IPS DF 4.7 (cell line): ENCODE measurements around the gene MRPL44.
"Not testable (repeated sequence)": the region's sequence is repeated elsewhere in the genome, so short reads cannot be mapped to it uniquely, and the experiment has no call there.

ENCODE experiments used
- DNase-seq: peaks from one replicate; pipeline ENCODE4 v3.0.0-alpha.2; 2013; ENCODE audit warnings: low spot score; ENCODE audit errors: extremely low read depth

MRPL44 gene

GRCh38 chr2:223936862-223937326, 20.4 kb upstream of the MRPL44 start:
- DNase-seq, result no peak

- DNase-seq, result no peak
Observed at GRCh38 chr2:223937535-223937934, 19.7 kb upstream of the MRPL44 start.

- not testable (repeated sequence) for DNase-seq
Observed at GRCh38 chr2:223939438-223939837, 17.8 kb upstream of the MRPL44 start.

GRCh38 chr2:223941579-223942277, 15.5 kb upstream of the MRPL44 start:
- DNase-seq, result no peak

GRCh38 chr2:223943135-223943534, 14.1 kb upstream of the MRPL44 start:
- no peak for DNase-seq

- DNase-seq, result no peak
Observed at GRCh38 chr2:223943561-223944008, 13.7 kb upstream of the MRPL44 start.

GRCh38 chr2:223944166-223944702, 13.0 kb upstream of the MRPL44 start:
- no peak for DNase-seq

GRCh38 chr2:223944703-223945531, 12.3 kb upstream of the MRPL44 start, which contains the start of gene WDFY1:
WDFY1 (minus strand) TSS chr2:223945335; CDS start chr2:223945284, 51 bp downstream.
- DNase-seq, result no peak

GRCh38 chr2:223945755-223946154, 11.5 kb upstream of the MRPL44 start:
- DNase-seq, result no peak

- no peak for DNase-seq
Observed at GRCh38 chr2:223947711-223948205, 9.5 kb upstream of the MRPL44 start.

GRCh38 chr2:223949241-223949840, 7.9 kb upstream of the MRPL44 start:
- DNase-seq, result no peak

GRCh38 chr2:223950448-223951347, 6.6 kb upstream of the MRPL44 start:
- DNase-seq, result no peak

- no peak for DNase-seq
Observed at GRCh38 chr2:223952280-223952968, 4.8 kb upstream of the MRPL44 start.

GRCh38 chr2:223954401-223954800, 2.9 kb upstream of the MRPL44 start:
- DNase-seq, result no peak

GRCh38 chr2:223956300-223956699, 963 bp upstream of the MRPL44 start:
- no peak for DNase-seq

- DNase-seq, result no peak
Observed at GRCh38 chr2:223959688-223960087, 2.4 kb downstream of the MRPL44 start.

GRCh38 chr2:223967981-223968380, 10.7 kb downstream of the MRPL44 start:
- DNase-seq, result no peak

GRCh38 chr2:223969315-223969714, 12.1 kb downstream of the MRPL44 start:
- no peak for DNase-seq

- DNase-seq, result no peak
Observed at GRCh38 chr2:223969856-223970255, 12.6 kb downstream of the MRPL44 start.
